NCI-H524 treated with DMSO at 0.1 percent for 48 hours (cell line): ENCODE measurements around the gene DMRTC2.
"Not testable (repeated sequence)": the region's sequence is repeated elsewhere in the genome, so short reads cannot be mapped to it uniquely, and the experiment has no call there.

Experiments
- DNase-seq: peaks from one replicate; lab custom pipeline; 2025; lab: John Stamatoyannopoulos, UW

The DMRTC2 gene

DNA sequence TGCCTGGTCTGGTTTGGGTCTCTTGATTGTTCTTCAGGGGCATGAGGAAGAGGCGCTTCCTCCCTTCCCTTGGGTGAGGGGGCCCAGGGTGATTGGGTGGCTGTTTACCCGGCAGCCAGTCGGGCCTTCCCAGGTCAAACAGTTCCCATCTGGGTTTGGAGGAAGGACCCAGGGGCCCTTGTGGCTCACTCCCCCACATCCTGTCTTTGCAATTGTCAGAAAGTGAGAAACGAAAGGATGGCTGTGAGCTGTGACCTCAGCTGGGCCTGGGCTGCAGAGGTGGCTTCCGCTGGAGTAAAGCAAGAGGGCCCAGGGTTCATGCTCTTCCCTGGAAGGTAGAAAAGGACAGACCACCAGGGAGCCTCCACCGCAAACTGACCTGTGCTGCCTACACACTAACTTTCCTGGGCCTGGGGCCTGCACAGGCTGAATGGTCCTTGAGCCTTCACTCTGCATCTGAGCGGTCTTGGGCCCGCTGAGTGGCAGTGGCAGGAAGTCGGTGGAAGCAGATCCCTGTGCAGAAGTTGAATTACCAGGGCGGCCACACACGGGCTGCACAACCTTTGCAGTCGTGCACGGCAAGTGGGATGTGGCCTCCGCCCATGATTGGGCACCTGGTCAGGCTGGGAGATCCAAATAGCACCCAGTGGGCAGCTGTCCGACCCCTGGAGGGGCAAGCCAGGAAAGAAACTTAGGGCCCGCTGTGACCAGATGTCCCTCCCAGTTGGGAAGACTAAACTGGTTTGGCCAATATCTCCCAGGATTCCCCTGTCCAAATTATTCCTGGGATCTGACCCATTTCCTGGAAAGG is 26.9 kb downstream of the DMRTC2 start:
- DNase-seq, result no peak

DNA sequence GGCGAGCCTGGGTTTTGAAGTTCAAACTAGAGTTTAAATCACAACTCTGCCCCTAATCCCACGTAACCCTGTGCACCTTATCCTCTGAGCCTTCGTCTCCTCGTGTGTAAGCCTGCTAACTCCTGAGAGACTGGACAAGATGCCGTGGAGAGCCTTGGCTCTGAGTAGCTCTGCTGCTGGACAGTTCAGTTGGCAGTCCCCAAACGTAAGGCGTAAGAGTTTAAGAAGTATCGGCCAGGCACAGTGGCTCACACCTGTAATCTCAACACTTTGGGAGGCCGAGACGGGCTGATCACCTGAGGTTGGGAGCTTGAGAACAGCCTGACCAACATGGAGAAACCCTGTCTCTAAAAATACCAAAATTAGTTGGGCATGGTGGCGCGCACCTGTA is 27.5 kb downstream of the DMRTC2 start:
- DNase-seq, result no peak

DNA sequence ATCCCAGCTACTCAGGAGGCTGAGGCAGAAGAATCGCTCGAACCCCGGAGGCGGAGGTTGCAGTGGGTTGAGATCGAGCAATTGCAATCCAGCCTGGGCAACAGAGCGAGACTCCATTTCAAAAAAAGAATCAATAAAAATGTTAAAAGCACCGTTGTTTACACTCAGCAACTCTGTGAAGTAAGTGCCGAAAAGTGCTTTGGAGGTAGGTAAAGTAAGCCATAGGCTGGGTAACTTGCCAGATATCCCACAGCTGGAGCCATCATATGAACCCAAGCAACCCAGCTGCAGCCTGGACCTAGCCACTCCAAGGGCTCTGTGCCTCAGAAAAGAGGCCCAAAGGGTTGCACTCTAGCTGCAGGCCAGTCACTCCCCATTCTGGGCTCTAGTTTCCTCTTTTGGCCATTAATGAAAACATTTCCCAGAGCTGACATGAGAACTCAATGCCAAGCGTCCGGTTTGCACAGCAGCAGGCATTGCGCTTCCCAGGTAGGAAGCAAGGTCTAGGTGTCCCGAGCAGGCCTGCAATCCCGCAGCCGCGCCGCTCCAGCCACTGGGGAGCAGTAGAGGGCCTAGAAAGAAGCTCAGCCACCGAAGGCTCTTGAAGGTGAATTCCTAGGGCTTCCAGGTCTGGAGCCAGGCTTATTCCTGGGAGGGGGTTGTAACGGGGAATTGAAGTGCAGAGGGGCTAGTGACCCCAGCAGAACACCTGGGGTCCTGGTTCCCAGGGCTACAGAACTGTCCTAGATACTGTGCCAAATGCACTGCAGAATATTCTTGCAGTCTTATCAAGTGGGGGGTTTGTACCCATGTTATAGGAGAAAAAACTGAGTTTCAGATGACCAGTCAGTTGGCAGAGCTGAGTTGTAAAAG is 28.2 kb downstream of the DMRTC2 start:
- no peak for DNase-seq

DNA sequence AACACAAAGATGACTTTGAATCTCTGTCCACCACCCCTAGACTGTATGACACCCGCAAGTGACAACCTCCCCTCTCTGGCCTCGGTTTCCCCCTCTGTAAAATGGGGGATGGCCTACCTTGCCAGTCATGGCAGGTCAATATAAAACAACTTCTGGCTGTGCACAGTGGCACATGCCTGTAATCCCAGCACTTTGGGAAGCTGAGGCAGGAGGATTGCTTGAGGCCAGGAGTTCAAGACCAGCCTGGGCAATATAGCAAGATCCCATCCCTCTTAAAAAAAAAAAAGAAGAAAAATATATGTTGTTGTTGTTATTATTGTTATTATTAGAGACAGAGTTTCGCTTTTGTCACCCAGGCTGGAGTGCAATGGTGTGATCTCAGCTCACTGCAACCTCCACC is 31.1 kb downstream of the DMRTC2 start:
- not testable (repeated sequence) for DNase-seq

DNA sequence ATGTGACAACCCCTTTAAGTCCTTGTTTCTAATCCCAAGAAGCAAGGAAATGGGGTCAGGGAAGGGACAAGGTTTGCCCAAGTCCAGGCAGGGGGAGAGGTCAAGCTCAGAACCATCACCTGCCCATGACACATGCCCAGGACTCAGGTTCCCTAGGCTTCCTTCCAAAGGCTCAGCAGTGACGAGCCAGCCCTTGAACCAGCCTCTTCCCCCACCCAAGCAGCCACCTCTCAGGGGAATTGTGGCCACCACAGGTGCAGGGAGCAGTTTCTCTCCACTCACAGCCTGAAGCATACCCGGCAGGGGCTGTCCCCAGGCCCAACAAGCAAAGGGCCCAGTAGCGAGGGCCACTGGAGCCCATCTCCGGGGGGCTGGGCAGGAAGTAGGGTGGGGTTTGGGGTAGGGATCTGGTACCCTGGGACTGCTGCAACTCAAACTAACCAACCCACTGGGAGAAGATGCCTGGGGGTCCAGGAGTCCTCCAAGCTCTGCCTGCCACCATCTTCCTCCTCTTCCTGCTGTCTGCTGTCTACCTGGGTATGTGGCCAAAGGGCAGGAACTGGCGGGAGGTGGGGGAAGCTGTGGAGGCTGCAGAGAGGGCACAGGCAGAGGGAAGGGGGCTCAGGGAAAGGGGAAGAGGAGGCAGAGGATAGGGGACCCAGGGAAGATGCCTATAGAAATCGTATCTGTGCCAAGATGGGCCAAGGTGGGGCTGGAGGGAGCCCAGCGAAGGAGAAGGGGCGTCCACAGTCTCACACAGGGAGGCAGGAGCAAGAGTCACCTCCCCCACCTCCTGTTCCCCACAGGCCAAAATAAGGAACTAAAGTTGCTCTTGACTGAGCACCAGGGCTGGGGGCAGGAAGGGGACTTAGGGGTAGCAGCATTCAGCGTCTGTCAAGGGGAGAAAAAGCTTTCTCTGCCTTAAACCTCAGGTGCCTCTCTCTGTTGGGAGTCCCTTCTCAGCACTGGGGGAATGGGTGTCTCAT is 32.3 kb downstream of the DMRTC2 start, which contains the start of gene CD79A:
Gene CD79A, plus strand, starts transcription at position 433 of the 986 bp plus-strand sequence. Its CDS starts 26 bp downstream, at position 459.
- DNase-seq, result no peak

DNA sequence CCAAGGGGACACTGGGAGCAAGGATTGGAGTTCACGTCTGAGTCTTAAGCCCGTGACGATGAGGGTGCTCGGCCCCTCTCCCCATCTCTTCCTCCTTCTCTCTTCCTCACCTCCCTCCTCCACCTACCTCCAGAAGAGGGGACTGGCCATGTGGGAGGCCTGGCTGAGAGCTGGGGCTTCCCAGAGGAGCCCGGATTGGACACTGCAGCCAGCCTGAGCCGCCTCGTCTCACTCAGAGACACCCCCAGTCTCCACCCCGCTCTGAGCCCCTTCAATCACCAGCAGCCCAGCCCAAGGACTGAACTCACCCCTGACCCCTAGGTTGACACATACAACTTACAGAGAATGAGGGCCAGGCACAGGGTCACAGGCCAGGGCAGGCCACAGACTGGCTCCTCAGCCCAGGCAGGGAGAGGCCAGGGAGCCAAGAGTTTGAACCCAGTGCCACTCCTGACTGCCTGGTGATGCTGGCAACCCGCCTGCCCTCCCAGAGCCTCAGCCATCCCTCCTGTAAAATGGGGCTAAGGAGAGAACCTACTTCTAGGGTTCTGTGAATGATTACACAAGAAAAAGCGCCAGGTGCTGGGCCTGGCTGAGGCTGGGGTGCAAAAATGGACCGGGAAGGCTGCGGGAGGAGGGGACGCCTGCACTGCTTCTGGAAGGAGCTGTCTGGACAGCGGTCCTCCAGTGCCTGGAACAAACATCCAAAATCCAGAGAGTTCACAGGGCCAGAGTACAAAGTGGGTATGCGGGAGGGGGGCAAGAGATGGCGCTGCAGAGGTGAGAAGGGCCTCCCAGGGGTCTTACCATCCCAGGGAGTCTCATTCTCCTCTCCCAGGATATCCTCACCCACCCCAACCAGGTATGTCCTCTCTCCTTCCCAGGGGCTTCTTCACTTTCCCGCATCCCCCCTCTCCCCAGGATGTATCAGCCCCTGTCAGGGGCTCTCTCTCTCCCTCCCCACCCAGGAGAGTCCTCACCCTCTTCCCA is 33.4 kb downstream of the DMRTC2 start:
- no peak for DNase-seq

DNA sequence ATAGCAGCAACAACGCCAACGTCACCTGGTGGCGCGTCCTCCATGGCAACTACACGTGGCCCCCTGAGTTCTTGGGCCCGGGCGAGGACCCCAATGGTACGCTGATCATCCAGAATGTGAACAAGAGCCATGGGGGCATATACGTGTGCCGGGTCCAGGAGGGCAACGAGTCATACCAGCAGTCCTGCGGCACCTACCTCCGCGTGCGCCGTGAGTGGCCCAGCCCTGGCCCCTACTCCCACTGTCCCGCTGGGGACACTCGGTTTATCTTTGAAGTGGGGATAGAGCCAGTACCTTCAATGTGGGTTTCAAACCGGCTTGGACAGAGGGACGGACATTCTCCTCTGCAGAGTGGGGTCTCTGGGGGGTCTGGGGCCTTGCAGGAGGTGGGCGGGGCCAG is 34.2 kb downstream of the DMRTC2 start:
- DNase-seq, result no peak

DNA sequence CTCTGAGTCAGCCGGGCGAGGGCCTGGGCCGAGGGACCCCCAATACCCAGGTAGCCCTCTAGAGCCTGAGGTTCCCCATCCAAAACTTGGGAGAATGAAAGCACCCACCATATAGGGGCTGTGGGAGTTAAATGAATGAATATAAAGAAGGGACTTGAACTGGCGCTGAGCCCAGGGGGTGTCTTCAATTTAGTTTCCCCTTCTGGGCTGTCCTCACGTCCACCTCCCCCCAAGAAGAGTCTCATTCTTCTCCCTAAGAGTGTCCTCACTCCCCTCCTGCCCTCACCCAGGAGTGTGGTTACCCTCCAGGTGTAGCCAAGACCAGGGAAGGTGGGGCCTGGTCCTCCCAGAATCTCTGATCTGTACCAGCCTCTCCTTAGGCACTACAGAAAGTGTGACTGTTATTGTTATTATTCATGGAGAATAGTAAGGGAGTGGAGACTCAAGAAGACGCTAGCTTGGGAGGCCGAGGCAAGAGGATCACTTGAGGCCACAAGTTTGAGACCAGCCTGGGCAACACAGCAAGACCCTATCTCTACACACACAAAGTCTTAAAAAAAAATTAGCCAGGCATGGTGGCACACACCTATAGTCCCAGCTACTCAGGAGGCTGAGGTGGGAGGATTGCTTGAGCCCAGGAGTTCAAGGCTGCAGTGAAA is 35.0 kb downstream of the DMRTC2 start:
- no peak for DNase-seq

DNA sequence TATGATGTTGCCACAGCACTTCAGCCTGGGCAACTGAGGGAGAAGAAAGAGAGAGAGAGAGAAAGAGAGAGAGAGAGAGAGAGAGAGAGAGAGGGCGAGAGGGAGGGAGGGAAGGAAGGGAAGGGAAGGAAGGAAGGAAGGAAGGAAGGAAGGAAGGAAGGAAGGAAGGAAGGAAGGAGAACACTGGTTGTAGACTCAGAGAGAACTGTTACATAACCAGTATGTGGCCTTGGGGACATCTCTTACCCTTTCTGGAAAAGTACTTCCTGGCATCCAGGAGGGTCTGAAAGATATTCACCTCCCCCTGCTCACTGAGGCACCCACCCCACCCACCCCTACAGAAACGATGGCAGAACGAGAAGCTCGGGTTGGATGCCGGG is 35.5 kb downstream of the DMRTC2 start:
- DNase-seq, result no peak

DNA sequence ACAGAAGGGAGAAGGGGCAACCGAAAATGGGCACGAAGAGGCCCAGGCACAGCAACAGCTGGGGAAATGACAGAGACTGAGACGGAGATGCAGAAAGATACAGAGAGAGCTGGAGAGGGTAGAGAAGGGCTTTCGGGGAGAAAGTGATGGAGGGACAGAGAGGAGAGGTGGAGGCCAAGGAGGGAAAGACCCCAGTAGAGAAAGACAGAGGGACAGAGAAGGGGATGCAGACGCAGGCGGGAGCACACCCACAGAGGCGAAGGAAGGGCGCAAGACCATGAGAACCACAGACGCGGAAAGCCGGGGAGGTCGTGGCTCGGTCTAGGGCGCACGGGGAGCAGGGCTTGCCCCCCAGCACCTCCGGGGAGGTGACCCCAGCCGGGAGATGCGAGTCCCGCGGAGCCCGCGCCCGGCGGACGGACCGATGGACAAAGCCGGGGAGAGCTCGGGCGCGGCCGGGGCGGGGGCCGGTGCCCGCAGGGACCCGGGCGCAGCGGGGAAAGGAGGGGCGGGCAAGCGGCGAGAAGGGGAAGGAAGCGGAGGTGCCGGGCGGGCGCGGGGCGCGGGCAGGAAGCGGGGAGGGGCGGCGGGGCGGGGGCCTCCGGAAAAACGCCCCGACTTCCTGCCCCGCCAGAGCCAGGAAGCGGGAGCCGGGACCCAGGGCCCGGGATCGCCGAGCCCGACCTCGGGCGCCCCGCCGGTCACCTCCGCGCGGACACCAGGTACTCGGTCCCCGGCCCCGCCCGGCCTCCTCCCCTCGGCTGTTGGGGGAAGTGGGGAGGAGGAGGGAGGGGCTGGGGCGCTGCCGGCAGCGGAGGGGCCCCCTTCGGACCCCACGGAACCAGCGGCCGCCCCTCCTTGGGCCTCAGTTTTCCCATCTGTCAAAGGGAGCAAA is 38.0 kb downstream of the DMRTC2 start, which contains the start of gene ARHGEF1:
Gene ARHGEF1, plus strand, starts transcription at position 617 of the 895 bp plus-strand sequence. CDS start 4,899 bp downstream, outside the sequence.
- no peak for DNase-seq

DNA sequence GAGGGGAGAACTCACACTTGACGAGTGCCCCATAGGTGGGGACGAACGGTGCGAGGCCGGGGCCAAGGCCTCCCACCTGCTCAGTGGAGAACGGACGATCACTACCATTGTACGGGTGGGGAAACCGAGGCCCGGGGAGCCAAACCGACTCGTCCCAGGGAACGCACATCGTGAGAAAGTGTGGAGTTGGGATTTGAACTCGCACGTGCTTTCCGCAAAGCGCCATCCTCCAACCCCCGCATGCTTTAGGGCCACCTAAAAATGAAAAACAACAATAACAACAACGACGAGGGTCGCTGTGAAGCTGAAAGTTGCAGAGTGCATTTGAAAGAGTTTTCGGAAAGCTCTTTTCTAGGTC is 38.6 kb downstream of the DMRTC2 start:
- DNase-seq, result no peak

DNA sequence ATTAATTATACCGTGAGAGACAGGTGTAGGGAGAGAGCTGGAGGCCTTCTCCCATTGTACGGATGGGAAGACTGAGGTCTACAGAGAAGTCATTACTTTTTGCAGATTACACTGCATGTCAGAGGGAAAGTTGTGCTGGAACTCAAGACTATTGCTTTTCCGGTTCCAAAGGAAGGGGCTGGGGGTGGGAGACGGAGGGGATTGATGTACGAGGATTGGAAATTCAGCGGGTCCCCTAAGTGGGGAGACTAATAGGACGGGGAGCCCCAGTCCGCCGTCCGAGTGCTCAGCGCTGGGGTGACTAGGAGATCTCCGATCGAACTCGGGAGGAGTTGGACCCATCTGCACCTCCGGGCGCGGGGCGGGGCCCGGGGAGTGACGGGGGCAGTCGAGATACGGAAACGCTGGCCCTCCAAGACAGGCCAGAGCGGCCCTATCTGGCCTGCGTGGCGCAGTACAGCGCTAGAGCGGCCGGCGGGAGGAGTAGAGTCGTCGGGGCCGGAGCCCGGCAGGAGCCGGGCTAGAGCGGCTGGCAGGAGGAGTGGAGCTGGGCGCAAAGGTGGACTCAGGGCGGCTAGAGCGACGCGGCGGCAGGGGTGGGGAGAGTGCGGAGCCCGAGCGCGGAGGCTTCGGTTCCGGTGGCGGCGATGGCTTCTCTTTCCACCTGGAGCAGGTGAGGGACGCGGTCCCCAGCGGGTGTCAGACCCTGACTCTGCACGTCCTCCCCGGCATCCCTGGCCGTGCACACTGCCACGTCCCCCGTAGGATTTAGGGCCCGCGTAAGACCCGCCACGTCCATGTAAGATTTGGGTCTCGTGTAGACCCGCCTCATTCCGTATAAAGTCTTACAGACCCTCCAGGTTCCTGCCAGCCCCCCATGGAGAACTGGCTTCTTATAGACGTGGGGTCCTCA is 39.2 kb downstream of the DMRTC2 start:
- peak; percentile 91 for DNase-seq

DNA sequence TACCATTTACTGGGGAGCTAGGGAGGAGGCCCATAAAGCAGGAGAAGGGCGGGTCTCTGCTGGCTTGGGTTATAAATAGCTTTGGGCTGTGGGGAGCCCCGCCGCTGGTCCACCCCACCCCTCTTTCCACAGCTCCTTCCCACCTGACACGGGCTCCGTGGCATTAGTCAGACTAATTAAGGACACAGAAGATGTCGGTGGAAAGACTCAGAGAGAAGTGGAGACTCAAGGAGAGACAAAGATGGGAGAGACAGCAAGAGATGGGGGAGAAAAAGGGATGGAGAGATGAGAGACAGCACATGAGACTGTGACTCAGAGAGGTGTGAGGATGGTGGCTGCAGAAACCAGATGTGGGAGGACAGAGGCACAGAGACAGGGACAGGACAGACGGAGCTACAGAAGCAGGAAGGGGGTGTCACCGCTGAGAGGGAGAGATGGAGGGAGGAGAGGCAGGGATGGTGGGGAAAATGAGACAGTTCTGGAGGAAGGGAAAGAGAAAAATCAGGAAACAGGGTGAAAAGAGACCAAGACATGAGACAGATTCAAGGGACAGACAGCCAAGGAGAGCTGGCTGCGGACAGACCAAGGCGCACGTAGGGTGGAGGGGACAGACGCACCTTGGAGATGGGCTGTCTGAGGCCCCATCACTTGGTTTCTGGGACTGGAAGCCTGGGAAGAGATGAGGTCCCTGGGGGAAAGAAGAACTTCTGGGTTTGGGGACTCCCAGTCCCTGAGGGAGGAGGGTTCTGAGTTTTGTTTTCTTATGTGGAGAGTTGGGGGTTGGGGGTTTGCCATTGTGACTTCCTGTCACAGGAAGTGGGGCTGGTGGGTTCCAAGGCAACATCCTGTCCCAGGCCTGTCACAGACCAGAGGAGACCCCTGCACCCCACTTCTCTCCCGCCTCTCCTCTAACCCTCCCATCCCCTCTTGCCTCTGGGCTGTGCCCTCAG is 42.2 kb downstream of the DMRTC2 start:
- DNase-seq, result no peak

DNA sequence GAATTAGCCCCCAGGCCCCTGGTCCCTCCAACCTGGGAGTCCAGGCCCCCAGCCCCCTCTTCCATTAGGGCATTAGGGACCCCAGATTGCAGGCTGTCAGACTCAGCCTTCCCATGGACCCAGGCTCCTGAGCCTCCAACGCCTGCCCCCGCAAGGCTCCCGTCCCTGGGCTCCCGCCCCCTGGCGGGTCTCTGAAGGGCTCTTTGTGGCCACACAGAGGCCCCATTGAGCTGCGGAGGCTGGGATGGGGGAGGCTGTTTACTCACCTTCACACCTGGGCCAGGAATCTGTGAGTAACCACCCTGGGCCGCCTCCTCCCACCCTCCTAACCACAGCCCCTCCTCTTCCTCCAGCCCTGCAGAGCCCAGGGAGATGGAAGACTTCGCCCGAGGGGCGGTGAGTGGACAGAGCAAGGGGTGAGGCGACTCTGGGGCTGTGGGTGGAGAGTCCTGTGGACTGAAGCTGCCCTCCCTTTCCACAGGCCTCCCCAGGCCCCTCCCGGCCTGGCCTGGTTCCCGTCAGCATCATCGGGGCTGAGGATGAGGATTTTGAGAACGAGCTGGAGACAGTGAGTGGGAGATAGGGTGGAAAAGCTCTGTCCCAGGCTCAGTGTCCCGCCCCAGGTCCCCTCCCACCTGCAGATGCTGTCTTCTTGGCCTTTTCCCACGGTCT is 43.0 kb downstream of the DMRTC2 start:
- DNase-seq, result no peak

DNA sequence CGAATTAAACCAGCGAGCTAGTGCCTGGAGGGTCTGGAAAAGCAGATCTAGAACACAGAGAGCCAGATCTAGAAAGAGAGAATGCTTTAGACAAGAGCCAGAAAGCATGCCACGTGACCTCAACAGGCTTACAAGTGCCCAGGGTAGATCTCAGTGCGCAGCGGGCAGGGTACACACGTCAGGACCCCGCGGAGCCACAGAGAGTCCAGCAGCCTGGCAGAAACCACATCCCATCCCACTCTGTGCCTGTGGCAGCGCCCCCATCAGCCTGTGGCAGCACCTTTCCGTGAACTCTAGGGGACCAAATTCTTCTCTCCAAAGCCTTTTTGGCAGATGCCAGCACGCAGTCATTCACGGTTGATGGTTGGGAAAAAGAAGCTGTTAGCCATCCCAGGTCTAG is 44.1 kb downstream of the DMRTC2 start:
- DNase-seq, result no peak

DNA sequence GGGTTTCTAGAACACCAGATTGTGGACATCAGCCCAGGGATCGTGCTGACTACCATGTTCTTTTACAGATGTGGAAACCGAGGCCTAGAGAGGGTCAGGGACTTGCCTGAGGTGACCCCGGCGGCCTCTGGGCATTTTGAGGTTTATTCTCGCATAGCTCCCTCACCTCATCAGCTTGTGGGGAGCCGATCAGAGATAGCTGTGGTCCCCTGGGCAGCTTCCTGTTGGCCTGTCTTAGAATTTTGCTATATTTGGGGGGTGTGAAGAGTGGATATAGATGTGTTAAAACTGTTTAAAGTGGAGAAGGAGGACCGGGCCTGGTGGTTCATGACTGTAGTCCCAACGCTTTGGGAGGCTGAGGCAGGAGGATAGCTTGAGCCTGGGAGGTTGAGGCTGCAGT is 45.1 kb downstream of the DMRTC2 start:
- no peak for DNase-seq
